SH-SY5Y (cell line): Measurements from ENCODE around the gene ADGRL2.

Experiments used
- GATA2 ChIP-seq: IDR thresholded peaks from 2 replicates; pipeline ENCODE4 v1.6.1; 2011; ENCODE audit warnings: mild to moderate bottlenecking, low read depth, low read length
- GATA3 ChIP-seq: IDR thresholded peaks from 2 replicates; pipeline ENCODE4 v1.6.1; 2011; ENCODE audit warnings: low read depth, mild to moderate bottlenecking, low read length, moderate library complexity

- TF ChIP-seq GATA2 (no peak), GATA3 (no peak)
Observed at GRCh38 chr1:81974222-81974841, 173.6 kb downstream of the ADGRL2 start.
